Activated T-helper 1 cell treated with Interleukin-2 at 50 U/mL for 16 hours (primary cell): Measurements from ENCODE around the gene ANKRD11.
"Not testable (repeated sequence)": the region's sequence is repeated elsewhere in the genome, so short reads cannot be mapped to it uniquely, and the experiment has no call there.

Source experiments
- DNase-seq: peaks from one replicate; pipeline ENCODE4 v3.0.0-alpha.2; 2020; ENCODE audit warnings: low read depth

The ANKRD11 gene

GRCh38 chr16:89280546-89281188, 209.7 kb downstream of the ANKRD11 start:
- DNase-seq: no peak

GRCh38 chr16:89279666-89280481, 210.5 kb downstream of the ANKRD11 start:
- no peak for DNase-seq

GRCh38 chr16:89278441-89279240, 211.7 kb downstream of the ANKRD11 start:
- DNase-seq: no peak

- no peak for DNase-seq
Observed at GRCh38 chr16:89277641-89278341, 212.6 kb downstream of the ANKRD11 start.

GRCh38 chr16:89277049-89277448, 213.3 kb downstream of the ANKRD11 start:
- no peak for DNase-seq

- DNase-seq: no peak
Observed at GRCh38 chr16:89275837-89276720, 214.3 kb downstream of the ANKRD11 start.

- DNase-seq: no peak
Observed at GRCh38 chr16:89275284-89275584, 215.1 kb downstream of the ANKRD11 start.

GRCh38 chr16:89274561-89275283, 215.6 kb downstream of the ANKRD11 start:
- DNase-seq: no peak

GRCh38 chr16:89273741-89274472, 216.5 kb downstream of the ANKRD11 start:
- no peak for DNase-seq

- DNase-seq: no peak
Observed at GRCh38 chr16:89272631-89273030, 217.7 kb downstream of the ANKRD11 start.

GRCh38 chr16:89270666-89271345, 219.6 kb downstream of the ANKRD11 start:
- DNase-seq: no peak

- DNase-seq: no peak
Observed at GRCh38 chr16:89269805-89270665, 220.3 kb downstream of the ANKRD11 start.

GRCh38 chr16:89268987-89269735, 221.2 kb downstream of the ANKRD11 start:
- no peak for DNase-seq

- no peak for DNase-seq
Observed at GRCh38 chr16:89268585-89268984, 221.8 kb downstream of the ANKRD11 start.

GRCh38 chr16:89267746-89268145, 222.6 kb downstream of the ANKRD11 start:
- DNase-seq: not testable (repeated sequence)

- DNase-seq: no peak
Observed at GRCh38 chr16:89266521-89267134, 223.7 kb downstream of the ANKRD11 start.

GRCh38 chr16:89265647-89266046, 224.7 kb downstream of the ANKRD11 start:
- no peak for DNase-seq
